Choroid plexus epithelial cell (primary cell): Measurements from ENCODE around the gene FAM170B.

Experiments used
- DNase-seq: peaks from one replicate; pipeline ENCODE4 v3.0.0-alpha.2; 2010; ENCODE audit warnings: low read depth
- H3K4me3 ChIP-seq: 2 replicates; pipeline ENCODE4 v1.5.1; 2011; ENCODE audit warnings: low read depth, mild to moderate bottlenecking, control low read depth, low read length, moderate library complexity
- TF ChIP-seq, protein P1 (sequence below): conservative IDR thresholded peaks from 2 replicates; pipeline ENCODE4 v1.5.1; 2011; ENCODE audit warnings: low read depth, mild to moderate bottlenecking, control low read depth, inconsistent platforms, low read length, moderate library complexity

Gene FAM170B

DNA sequence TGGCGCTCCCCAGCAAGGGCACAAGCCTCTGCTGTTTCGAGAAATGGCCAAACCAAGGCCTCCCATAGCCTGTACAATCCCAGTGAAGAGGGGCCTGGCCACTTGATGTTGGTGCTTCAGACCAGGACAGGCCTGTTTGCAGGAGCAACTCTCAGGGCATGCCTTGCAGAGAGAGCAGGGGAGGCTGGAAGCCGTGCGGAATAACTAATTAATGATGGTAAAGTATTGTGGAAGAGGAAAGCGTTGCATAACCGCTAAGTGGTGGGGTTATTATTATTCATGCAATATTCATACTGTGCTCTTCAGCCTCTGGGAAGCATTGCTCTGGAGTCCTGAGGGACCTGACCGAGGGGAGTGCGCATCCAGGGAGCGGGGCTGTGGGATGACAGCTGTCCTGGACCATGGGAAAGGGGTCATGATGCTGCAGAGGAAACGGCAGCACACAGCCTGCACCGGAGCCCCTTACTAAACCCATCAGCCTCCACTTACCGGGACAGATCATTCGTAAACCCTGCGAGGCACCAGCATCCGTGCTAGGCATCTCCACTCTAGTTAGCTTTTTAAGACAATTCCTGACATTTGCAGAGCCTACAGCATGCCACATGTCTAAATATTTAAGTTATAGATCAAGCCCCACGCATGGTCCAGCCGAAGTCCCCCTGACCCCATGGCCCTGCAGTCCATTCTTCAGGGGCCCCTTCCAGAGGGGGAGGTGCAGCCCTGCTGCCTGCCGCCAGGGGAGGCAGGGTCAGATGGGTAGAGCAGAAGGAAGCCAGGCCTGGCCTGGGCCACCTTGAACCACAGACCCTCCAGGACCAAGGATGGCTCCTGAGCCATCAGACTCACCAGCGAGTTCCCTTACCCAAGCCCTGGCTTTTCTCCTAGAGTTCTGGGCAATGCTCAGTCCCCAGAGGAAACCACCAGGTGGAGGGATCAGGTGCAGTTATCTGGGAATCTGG, 42.8 kb upstream of the FAM170B start:
- H3K4me3 ChIP-seq, result no peak overlapping the region
- no peak for DNase-seq
- TF ChIP-seq, protein P1, sequence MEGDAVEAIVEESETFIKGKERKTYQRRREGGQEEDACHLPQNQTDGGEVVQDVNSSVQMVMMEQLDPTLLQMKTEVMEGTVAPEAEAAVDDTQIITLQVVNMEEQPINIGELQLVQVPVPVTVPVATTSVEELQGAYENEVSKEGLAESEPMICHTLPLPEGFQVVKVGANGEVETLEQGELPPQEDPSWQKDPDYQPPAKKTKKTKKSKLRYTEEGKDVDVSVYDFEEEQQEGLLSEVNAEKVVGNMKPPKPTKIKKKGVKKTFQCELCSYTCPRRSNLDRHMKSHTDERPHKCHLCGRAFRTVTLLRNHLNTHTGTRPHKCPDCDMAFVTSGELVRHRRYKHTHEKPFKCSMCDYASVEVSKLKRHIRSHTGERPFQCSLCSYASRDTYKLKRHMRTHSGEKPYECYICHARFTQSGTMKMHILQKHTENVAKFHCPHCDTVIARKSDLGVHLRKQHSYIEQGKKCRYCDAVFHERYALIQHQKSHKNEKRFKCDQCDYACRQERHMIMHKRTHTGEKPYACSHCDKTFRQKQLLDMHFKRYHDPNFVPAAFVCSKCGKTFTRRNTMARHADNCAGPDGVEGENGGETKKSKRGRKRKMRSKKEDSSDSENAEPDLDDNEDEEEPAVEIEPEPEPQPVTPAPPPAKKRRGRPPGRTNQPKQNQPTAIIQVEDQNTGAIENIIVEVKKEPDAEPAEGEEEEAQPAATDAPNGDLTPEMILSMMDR, result peak; percentile 1

DNA sequence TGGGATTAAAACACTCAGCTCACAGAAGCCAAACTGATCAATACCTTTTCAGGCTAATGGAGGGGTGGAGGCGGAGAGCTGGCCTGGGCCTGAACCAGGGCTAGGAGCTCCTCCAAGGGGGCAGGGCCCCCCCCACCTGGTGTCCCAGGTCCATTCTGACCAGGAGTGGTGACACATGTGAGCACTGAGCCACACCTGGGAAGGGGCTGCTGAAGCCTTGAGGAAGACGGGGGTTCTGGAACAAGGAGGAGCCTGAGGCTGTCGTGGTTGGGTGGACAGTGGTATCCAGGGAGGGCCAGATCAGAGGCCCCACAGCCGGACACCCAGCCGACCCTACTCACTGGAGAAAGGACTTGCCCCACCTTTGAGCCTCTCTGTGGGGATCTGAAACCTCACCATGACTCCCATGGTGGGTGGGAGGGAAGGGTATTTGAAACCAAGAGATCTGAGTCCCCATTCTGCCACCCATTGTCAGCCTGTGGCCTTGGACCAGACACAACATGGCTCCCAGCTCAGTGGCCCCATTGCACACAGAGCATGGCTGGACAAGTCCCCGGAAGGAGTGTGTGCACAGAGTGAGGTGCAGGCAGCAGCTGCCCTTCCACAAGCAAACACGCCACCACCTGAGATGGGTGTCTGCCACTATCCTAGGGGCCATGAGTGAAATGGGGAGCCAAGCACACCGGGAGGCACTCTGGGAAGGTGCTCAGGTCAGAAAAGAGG, 41.9 kb upstream of the FAM170B start:
- TF ChIP-seq, protein P1, result no peak
- no peak for DNase-seq
- H3K4me3 ChIP-seq, result no peak overlapping the region

DNA sequence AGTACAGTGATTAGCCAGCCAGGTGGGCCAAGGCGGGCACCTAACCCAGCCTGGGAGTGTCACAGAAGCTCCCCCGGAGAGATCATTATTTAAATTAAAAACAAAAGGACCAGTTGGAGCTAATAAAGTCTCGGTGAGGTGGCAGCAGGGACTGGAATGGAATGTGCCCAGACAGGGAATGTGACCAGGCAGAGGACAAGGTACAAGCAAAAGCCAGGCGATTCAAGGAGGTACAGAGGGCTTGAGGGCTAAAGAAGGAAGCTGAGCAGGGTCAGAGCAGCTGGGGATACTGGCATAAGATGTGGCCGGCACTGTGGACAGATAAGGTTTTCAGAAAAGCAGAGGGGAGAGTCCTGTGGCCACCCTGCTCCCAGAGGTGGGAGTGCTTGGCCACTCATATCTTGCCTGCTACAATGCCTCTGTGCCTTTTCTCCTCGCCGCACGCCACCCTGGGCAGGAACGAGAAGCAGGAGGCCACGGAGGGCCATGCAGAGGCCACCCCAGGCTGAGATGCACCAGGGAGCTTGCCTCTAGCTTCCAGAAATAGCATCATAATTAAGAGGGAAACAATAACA, 41.2 kb upstream of the FAM170B start:
- no peak for DNase-seq
- H3K4me3 ChIP-seq, result no peak overlapping the region
- TF ChIP-seq, protein P1, result no peak

DNA sequence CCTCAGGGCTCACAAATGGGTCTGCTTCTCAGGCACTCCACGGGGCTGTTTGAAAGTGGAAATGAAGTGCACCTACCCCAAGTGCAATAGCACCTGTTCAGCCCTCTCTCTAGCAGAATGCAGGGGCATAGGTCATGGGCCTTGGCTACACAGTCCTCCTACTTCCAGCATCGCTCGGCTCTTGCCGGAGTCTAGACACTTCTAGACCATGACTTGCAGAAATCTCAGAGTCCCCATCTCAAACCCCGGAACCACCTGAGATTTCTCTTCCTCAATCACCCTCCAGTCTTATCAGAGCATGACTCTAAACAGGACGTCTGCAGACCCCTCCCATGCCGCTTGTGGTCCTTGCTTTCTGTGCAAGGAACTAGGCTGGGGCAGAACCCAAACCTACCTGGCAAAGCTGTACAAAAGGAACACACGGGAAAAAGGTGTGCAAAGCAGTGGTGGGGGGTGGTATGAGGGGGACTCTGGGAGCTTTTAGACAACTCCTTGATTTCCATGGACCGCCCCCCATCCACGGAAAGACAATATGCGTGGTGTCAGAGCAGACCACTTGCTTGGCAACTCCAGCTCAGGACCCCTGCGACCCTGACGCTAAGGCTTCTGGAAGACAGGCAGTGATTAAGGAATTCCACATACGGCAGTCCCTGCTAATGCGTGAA, 40.6 kb upstream of the FAM170B start:
- TF ChIP-seq, protein P1, result no peak
- H3K4me3 ChIP-seq, result no peak overlapping the region
- no peak for DNase-seq

- no peak overlapping the region for H3K4me3 ChIP-seq
- DNase-seq, result no peak
- TF ChIP-seq, protein P1, result no peak
Observed at GRCh38 chr10:49173853-49174252, 40.0 kb upstream of the FAM170B start.

GRCh38 chr10:49173201-49173772, 39.5 kb upstream of the FAM170B start:
- no peak overlapping the region for H3K4me3 ChIP-seq
- TF ChIP-seq, protein P1, result no peak
- no peak for DNase-seq
